SK-N-SH (cell line): ENCODE results near the gene PTPRG.

Source experiments
- CTCF ChIP-seq: fragments of 200-600 bp; sonication (generic); IDR thresholded peaks from 2 replicates; pipeline ENCODE4 v1.6.1; 2017; ENCODE audit warnings: antibody characterized with exemption, mild to moderate bottlenecking, moderate library complexity
- EP300 ChIP-seq, 2 experiments: IDR thresholded peaks; 2 replicates each; pipeline versions ENCODE4 v1.4.0 to v1.6.1; 2012; ENCODE audit warnings: borderline replicate concordance in 1 of 2, low read depth in 1 of 2, low read length in 1 of 2
- EZH2phosphoT487 ChIP-seq: fragments of 200-600 bp; sonication (generic); IDR thresholded peaks from 2 replicates; pipeline ENCODE4 v1.6.1; 2017; ENCODE audit warnings: low read depth, mixed run types, mild to moderate bottlenecking, antibody characterized with exemption, moderate library complexity, borderline replicate concordance
- FOSL2 ChIP-seq: IDR thresholded peaks from 2 replicates; pipeline ENCODE4 v1.4.0; 2012; ENCODE audit warnings: low read depth, mild to moderate bottlenecking, moderate library complexity, borderline replicate concordance
- FOXM1 ChIP-seq: IDR thresholded peaks from 2 replicates; pipeline ENCODE4 v1.4.0; 2012; ENCODE audit warnings: low read depth, mild to moderate bottlenecking
- MAX ChIP-seq: IDR thresholded peaks from 2 replicates; pipeline ENCODE4 v1.4.0; 2012; ENCODE audit warnings: low read depth
- NRF1 ChIP-seq: IDR thresholded peaks from 2 replicates; pipeline ENCODE4 v1.6.1; 2012; ENCODE audit warnings: low read depth, mild to moderate bottlenecking, low read length
- POLR2AphosphoS5 ChIP-seq: IDR thresholded peaks from 2 replicates; pipeline ENCODE4 v1.6.1; 2012; ENCODE audit warnings: low read depth, low read length
- RFX5 ChIP-seq: IDR thresholded peaks from 2 replicates; pipeline ENCODE4 v1.6.1; 2012; ENCODE audit warnings: mild to moderate bottlenecking, improper control_type of control experiment, low read length
- TAF1 ChIP-seq: IDR thresholded peaks from 2 replicates; pipeline ENCODE4 v1.6.1; 2012; ENCODE audit warnings: low read depth, mild to moderate bottlenecking, low read length, moderate library complexity, borderline replicate concordance
- TEAD4 ChIP-seq: IDR thresholded peaks from 2 replicates; pipeline ENCODE4 v1.4.0; 2012; ENCODE audit warnings: mild to moderate bottlenecking, borderline replicate concordance; ENCODE audit not compliant: insufficient read depth
- USF1 ChIP-seq: IDR thresholded peaks from 2 replicates; pipeline ENCODE4 v1.4.0; 2012; ENCODE audit warnings: low read depth, borderline replicate concordance
- TF ChIP-seq, protein P1 (sequence below): IDR thresholded peaks from 2 replicates; pipeline ENCODE4 v1.4.0; 2012; ENCODE audit warnings: low read depth, borderline replicate concordance

- TF ChIP-seq CTCF, result no peak
- no peak for TF ChIP-seq MAX
- TF ChIP-seq POLR2AphosphoS5, result no peak
- TF ChIP-seq EP300 (IDR thresholded peaks at IDR 0.05; ENCODE audit: borderline replicate concordance in 1 of 2, low read depth in 1 of 2, low read length in 1 of 2), result no peak
- TF ChIP-seq TEAD4, result no peak
- TF ChIP-seq USF1, result no peak
- no peak for TF ChIP-seq TAF1
- TF ChIP-seq NRF1, result no peak
- no peak for TF ChIP-seq RFX5
- TF ChIP-seq FOXM1, result no peak
- TF ChIP-seq, protein P1, sequence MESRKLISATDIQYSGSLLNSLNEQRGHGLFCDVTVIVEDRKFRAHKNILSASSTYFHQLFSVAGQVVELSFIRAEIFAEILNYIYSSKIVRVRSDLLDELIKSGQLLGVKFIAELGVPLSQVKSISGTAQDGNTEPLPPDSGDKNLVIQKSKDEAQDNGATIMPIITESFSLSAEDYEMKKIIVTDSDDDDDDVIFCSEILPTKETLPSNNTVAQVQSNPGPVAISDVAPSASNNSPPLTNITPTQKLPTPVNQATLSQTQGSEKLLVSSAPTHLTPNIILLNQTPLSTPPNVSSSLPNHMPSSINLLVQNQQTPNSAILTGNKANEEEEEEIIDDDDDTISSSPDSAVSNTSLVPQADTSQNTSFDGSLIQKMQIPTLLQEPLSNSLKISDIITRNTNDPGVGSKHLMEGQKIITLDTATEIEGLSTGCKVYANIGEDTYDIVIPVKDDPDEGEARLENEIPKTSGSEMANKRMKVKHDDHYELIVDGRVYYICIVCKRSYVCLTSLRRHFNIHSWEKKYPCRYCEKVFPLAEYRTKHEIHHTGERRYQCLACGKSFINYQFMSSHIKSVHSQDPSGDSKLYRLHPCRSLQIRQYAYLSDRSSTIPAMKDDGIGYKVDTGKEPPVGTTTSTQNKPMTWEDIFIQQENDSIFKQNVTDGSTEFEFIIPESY, result no peak
- no peak for TF ChIP-seq EZH2phosphoT487
- TF ChIP-seq FOSL2, result no peak
Observed at GRCh38 chr3:61758839-61759238, 197.5 kb downstream of the PTPRG start.
